GM13977 (cell line): Measurements from ENCODE around the gene PACS2.
A peak's percentile ranks its signal among the peaks of the same experiment; 100 is the strongest.

Experiments
- DNase-seq: peaks from one replicate; pipeline ENCODE4 v3.0.0; 2012; ENCODE audit warnings: low spot score
- in situ Hi-C: fragments of 300-500 bp; cut with MboI; formaldehyde crosslinking; loops from one replicate; pipeline ENCODE4 v1.12.0; 2022; ENCODE audit warnings: low sequenced_read_pairs, low pct_unique_long_range_greater_than_20kb, mixed read lengths, inconsistent platforms; ENCODE audit not compliant: unreplicated experiment
- TF ChIP-seq, protein P1 (sequence below): IDR thresholded peaks from 2 replicates; pipeline ENCODE4 v1.5.1; 2012; ENCODE audit warnings: mild to moderate bottlenecking, control low read depth; ENCODE audit not compliant: insufficient read depth; ENCODE audit errors: extremely low read depth, missing control alignments

PACS2 gene

DNA sequence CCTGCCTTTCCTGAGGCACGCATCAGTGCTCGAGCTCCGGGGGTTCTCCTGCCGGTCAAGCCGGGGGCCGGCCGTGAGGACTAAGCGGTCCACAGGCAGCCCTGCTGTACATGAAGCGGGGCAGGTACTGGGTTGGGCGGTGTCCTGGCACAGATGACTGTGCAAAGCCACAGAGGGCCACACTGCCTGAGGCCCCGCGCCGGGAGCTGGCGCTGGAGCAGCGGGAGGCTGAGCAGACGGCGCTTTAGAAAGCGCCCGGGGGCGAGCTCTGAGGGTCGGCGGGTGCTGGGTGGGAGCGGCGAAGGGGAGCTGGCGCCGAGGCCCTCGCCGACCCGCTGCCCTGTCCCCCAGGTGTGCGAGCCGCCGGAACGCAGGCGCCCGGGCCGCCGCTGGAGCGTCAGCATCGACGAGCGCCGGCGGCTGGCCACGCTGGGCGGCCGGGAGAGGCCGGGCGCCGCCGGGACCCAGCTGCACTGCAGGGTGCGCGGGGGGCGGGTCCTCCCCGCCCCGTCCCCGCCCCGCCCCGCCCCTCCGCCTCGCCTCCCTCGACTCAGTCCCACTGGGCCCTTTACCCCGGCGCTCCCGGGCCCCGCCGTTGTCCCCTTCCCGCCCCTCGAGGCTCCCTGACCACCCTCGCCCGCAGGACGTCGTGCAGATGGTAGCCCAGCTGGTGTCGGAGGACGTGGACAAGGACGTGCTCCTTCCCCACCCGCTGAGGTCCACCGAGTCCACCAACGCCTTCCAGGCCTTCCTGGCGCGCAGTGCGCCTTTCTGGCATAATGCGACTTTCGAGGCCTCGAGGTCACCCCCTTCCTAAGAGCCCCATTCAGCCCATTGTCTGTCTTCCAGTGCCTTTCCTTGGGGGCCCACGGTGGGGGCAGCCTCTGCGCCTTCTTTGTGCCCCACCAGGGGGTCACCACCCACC is 96.7 kb downstream of the PACS2 start:
- TF ChIP-seq, protein P1, sequence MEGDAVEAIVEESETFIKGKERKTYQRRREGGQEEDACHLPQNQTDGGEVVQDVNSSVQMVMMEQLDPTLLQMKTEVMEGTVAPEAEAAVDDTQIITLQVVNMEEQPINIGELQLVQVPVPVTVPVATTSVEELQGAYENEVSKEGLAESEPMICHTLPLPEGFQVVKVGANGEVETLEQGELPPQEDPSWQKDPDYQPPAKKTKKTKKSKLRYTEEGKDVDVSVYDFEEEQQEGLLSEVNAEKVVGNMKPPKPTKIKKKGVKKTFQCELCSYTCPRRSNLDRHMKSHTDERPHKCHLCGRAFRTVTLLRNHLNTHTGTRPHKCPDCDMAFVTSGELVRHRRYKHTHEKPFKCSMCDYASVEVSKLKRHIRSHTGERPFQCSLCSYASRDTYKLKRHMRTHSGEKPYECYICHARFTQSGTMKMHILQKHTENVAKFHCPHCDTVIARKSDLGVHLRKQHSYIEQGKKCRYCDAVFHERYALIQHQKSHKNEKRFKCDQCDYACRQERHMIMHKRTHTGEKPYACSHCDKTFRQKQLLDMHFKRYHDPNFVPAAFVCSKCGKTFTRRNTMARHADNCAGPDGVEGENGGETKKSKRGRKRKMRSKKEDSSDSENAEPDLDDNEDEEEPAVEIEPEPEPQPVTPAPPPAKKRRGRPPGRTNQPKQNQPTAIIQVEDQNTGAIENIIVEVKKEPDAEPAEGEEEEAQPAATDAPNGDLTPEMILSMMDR: no peak
- in situ Hi-C loops: no loop called here
- DNase-seq: peak; percentile 91

DNA sequence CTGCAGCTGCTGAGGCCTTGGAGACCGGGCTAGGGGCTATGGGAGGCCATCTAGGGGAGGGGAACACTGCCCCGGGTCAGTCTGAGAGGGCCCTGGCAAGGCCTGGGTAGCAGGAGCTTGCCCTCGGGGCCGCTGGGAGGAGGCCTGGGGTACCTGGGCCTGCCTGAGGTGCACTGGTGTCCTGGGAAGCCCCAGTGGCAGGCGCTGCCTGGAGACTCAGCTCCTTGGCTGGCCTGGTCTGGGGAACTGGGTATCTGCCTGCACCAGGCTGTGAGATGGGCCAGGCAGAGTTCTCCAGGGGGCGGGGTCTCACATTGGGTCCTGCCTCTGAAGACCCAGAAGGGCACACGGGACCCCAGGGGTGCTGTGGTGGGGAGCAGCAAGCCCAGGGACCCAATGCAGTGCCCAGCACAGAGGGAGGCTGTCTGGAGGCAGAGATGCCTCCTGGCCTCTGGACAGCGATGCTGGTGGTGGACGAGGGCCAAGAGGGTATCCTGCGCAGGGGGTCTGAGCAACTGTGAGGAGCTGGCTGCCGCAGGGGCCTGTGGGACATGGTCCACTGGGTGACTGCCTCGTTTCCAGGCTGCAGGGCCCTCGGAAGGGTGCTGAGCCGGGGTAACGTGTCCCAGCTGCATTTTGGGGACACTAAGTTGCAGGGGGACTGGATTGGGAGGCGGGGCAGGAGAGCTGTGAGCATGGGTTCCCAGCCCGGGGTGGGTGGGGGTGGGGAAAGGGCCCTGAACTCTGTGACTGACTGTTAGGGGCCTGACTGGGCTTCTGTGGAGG is 97.6 kb downstream of the PACS2 start:
- TF ChIP-seq, protein P1: no peak
- in situ Hi-C loops: no loop called here
- DNase-seq: no peak

DNA sequence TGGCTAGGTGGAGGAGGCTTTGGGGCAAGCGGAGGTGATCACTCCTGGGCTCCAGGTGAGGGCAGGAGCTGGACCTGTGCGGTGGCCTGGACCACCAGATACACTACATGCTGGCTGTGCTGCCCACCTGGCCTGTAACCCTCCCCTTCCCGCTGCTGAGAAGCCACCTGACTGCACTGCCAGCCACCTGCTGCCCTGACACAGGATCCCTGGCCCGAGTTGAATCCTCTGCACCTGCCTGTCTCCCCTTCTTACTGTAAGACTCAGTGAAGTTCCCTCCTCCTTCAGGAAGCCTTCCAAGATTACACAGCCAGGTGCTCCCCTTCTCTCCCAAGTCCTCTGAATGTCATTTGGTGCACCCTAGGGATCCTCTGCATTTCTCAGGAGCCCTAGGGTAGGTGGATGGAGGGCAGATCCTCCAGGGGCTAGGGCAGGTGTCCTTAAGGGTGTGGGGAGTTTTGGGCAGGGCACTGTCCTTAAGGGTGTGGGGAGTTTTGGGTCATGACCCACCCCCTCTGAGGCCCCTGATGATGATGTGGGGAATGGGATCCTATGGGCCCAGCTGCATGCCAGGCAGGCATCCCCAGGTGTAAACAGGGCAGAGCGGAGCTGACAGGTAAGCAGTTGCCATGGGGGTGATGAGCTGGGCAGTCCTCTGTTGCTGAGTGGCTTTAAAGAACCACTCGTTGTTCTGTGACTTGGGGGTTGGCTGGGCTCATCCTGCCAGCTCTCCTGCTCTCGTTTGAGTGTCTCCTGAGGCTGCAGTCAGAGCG is 98.4 kb downstream of the PACS2 start:
- TF ChIP-seq, protein P1: no peak
- in situ Hi-C loops: no loop called here
- DNase-seq: no peak

DNA sequence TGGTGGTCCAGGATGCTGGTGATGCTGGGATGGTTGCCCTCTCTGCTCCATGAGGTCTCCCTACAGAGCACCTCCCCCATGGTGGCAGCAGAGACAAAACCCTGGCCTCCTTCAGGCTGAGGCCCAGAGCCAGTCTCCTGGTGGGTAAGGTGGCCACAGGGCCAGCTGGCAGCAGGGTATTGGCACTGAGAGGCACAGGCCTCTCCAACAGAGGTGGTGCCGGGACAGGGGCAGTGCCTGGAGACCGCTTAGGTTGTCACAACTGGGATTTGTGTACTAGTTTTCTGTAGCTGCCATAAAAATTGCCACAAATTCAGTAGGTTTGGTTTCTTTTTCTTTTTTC is 99.0 kb downstream of the PACS2 start:
- no peak for DNase-seq
- in situ Hi-C loops: no loop called here
- TF ChIP-seq, protein P1: no peak

DNA sequence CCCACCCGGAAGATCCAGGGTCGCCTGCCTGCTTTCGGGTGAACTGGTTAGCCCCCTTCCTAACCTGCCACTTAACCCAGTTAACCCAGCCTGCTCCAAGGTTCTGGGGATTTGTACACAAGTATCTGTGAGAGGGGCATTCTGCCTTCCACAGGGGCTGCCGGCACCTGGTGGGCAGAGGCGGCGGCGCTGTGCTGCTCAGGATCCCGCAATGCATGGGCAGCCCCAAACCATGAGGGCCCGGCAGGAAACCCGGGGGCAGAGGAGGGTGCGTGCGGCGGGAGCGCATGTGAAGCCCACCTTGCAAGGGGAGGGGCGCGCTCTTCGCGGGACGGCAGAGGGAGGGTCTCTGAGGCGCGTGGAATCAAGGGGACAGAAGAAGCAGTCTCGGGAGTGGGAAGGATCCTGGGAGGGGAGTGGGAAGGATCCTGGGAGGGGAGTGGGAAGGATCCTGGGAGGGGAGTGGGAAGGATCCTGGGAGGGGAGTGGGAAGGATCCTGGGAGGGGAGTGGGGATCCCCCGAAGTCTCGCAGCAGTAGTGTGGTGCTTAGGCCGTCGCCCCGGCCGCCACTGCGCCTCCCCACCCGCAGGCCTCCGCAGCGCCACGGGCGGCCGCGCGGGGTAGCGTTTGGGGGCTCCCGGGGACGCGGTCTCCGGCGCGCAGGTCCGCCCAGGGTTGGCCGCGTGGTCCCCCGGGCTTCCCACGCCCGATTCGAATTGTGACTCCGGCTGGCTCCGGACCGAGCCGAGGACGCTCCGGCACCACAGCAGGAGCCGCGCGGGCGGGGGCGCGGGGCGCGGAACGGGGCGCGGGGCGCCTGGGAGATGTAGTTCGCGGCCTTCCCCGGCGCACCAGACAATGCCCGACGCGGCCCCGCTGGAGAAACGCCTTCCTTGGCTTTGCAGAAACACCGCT is 100.2 kb downstream of the PACS2 start:
- in situ Hi-C loops: no loop called here

More for the DNA sequence above, 100.2 kb downstream of the PACS2 start:
- DNase-seq: peak; percentile 93
- TF ChIP-seq, protein P1: peak; percentile 81
